IMR-90 (cell line): ENCODE measurements around the gene THEM5. TPM values are rescaled to one million over a fixed set of nuclear protein-coding genes. Genes with fewer than 3 reads are reported as not detected.

ENCODE experiments used
- ATAC-seq: fragments of 200-7000 bp; cut with Tn5 transposase; 2 replicates; pipeline ENCODE4 v1.9.1; 2020; ENCODE audit warnings: low read depth, mild to moderate bottlenecking, moderate library complexity
- BruUV-seq: library from RNA; stranded (reverse); fragments of 400-500 nt; replicated peaks from 2 replicates; lab custom pipeline; 2021; lab: Mats Ljungman, UMichigan
- CTCF ChIA-PET: fragments of 300-600 bp; formaldehyde crosslinking; extraction: SDS; loops from one replicate; lab custom pipeline; 2021; ENCODE audit warnings: antibody characterized with exemption; lab: Yijun Ruan, JAX
- POLR2A ChIA-PET: fragments of 300-600 bp; sonication (Branson Sonifier 250); formaldehyde crosslinking; loops from one replicate; lab custom pipeline; 2022; ENCODE audit warnings: antibody characterized with exemption; ENCODE audit not compliant: unreplicated experiment; lab: Charles Lee
- DNase-seq: peaks from one replicate; pipeline ENCODE4 v3.0.0; 2013
- H2AFZ ChIP-seq: replicated peaks from 2 replicates; pipeline ENCODE3; 2013; ENCODE audit warnings: low read length, mild to moderate bottlenecking; ENCODE audit not compliant: poor library complexity
- H2AK5ac ChIP-seq: 2 replicates; pipeline ENCODE4 v1.6.1; 2013; ENCODE audit warnings: low read depth, low read length, inconsistent platforms
- H2AK9ac ChIP-seq: replicated peaks from 2 replicates; pipeline ENCODE3; 2013; ENCODE audit warnings: mild to moderate bottlenecking, low read depth, low read length, moderate library complexity; ENCODE audit not compliant: poor library complexity
- H2BK120ac ChIP-seq: 2 replicates; pipeline ENCODE4 v1.6.1; 2013; ENCODE audit warnings: low read depth, low read length, inconsistent platforms
- H2BK15ac ChIP-seq: 3 replicates; pipeline ENCODE4 v1.6.1; 2013; ENCODE audit warnings: low read depth, low read length, inconsistent platforms
- H2BK20ac ChIP-seq: 2 replicates; pipeline ENCODE4 v1.6.1; 2013; ENCODE audit warnings: low read depth, mild to moderate bottlenecking, inconsistent platforms, low read length, moderate library complexity
- H2BK5ac ChIP-seq: 2 replicates; pipeline ENCODE4 v1.6.1; 2013; ENCODE audit warnings: mild to moderate bottlenecking, low read depth, low read length, inconsistent platforms; ENCODE audit not compliant: poor library complexity, severe bottlenecking
- H3K14ac ChIP-seq: replicated peaks from 2 replicates; pipeline ENCODE4 v1.6.1; 2013; ENCODE audit warnings: low read depth, low read length, inconsistent platforms
- H3K18ac ChIP-seq: 2 replicates; pipeline ENCODE4 v1.6.1; 2013; ENCODE audit warnings: low read depth, low read length, control low read depth
- H3K23ac ChIP-seq: 2 replicates; pipeline ENCODE4 v1.6.1; 2013; ENCODE audit warnings: low read depth, low read length, inconsistent platforms
- H3K27ac ChIP-seq: 2 replicates; pipeline ENCODE4 v1.5.1; 2013; ENCODE audit warnings: mild to moderate bottlenecking, control low read depth, low read length; ENCODE audit not compliant: insufficient read depth
- H3K27me3 ChIP-seq: 2 replicates; pipeline ENCODE4 v1.6.1; 2013; ENCODE audit warnings: low read length; ENCODE audit not compliant: control insufficient read depth, insufficient read depth
- H3K36me3 ChIP-seq: 2 replicates; pipeline ENCODE4 v1.6.1; 2013; ENCODE audit warnings: low read length, mixed read lengths; ENCODE audit not compliant: control insufficient read depth, insufficient read depth
- H3K4ac ChIP-seq: 2 replicates; pipeline ENCODE4 v1.6.1; 2013; ENCODE audit warnings: low read depth, low read length, inconsistent platforms
- H3K4me1 ChIP-seq: 2 replicates; pipeline ENCODE4 v1.6.1; 2013; ENCODE audit warnings: low read length, mixed read lengths; ENCODE audit not compliant: control insufficient read depth, insufficient read depth
- H3K4me2 ChIP-seq: 2 replicates; pipeline ENCODE4 v1.6.1; 2013; ENCODE audit warnings: low read depth, mild to moderate bottlenecking, control low read depth, low read length, moderate library complexity
- H3K4me3 ChIP-seq: 2 replicates; pipeline ENCODE4 v1.5.1; 2013; ENCODE audit warnings: low read depth, mild to moderate bottlenecking, control low read depth, low read length, moderate library complexity; ENCODE audit not compliant: insufficient read depth
- H3K56ac ChIP-seq: 2 replicates; pipeline ENCODE4 v1.6.1; 2013; ENCODE audit warnings: low read length, inconsistent platforms; ENCODE audit not compliant: insufficient read depth; ENCODE audit errors: extremely low read depth
- H3K79me1 ChIP-seq, 2 experiments: 2 replicates each; pipeline ENCODE4 v1.6.1; 2013; ENCODE audit warnings: low read length in 2 of 2, inconsistent platforms in 1 of 2, low read depth in 1 of 2
- H3K9ac ChIP-seq: 2 replicates; pipeline ENCODE4 v1.6.1; 2013; ENCODE audit warnings: low read depth, low read length, control low read depth
- H3K9me1 ChIP-seq: 2 replicates; pipeline ENCODE4 v1.6.1; 2013; ENCODE audit warnings: low read length, inconsistent platforms; ENCODE audit not compliant: insufficient read depth
- H3K9me3 ChIP-seq: 2 replicates; pipeline ENCODE4 v1.6.1; 2013; ENCODE audit warnings: low read length; ENCODE audit not compliant: control insufficient read depth, insufficient read depth
- H4K20me1 ChIP-seq: 2 replicates; pipeline ENCODE4 v1.6.1; 2013; ENCODE audit warnings: low read length, inconsistent platforms; ENCODE audit not compliant: insufficient read depth
- H4K5ac ChIP-seq: 2 replicates; pipeline ENCODE4 v1.6.1; 2013; ENCODE audit warnings: mild to moderate bottlenecking, low read depth, low read length, control low read depth
- H4K8ac ChIP-seq, 2 experiments: 2 replicates each; pipeline ENCODE4 v1.6.1; 2013; ENCODE audit warnings: low read depth in 2 of 2, low read length in 2 of 2, control low read depth in 1 of 2, inconsistent platforms in 1 of 2
- H4K91ac ChIP-seq: 2 replicates; pipeline ENCODE4 v1.6.1; 2013; ENCODE audit warnings: low read depth, low read length, inconsistent platforms; ENCODE audit not compliant: insufficient read depth
- CHD1 ChIP-seq: IDR thresholded peaks from 2 replicates; pipeline ENCODE4 v1.6.1; 2012; ENCODE audit warnings: low read depth, low read length, improper control_type of control experiment
- MAFK ChIP-seq: IDR thresholded peaks from 2 replicates; pipeline ENCODE4 v1.6.1; 2012; ENCODE audit warnings: low read depth, low read length, improper control_type of control experiment
- MXI1 ChIP-seq: IDR thresholded peaks from 2 replicates; pipeline ENCODE4 v1.6.1; 2012; ENCODE audit warnings: low read depth, mild to moderate bottlenecking, low read length, moderate library complexity, borderline replicate concordance
- POLR2A ChIP-seq: IDR thresholded peaks from 2 replicates; pipeline ENCODE4 v1.6.1; 2012; ENCODE audit warnings: mild to moderate bottlenecking, low read depth, low read length
- RAD21 ChIP-seq: IDR thresholded peaks from 2 replicates; pipeline ENCODE4 v1.6.1; 2012; ENCODE audit warnings: low read length, improper control_type of control experiment
- RFX5 ChIP-seq: IDR thresholded peaks from 2 replicates; pipeline ENCODE4 v1.8.0; 2012; ENCODE audit warnings: low read depth, mild to moderate bottlenecking, low read length, moderate library complexity
- SMC3 ChIP-seq: fragments of 150-350 bp; IDR thresholded peaks from 2 replicates; pipeline ENCODE4 v1.6.1; 2016; ENCODE audit warnings: low read depth, mild to moderate bottlenecking, antibody characterized with exemption, low read length, moderate library complexity
- WGBS, 2 experiments: methylation state at CpG; one replicate each; pipeline versions ENCODE4 v1.1.5 to v1.1.7; 2013; ENCODE audit warnings: missing lambda C conversion rate in 2 of 2; ENCODE audit not compliant: insufficient read length in 1 of 2; ENCODE audit errors: extremely low coverage in 2 of 2; 5-methylcytosine and 5-hydroxymethylcytosine counted together
- dilution Hi-C: fragments of 300-500 bp; cut with HindIII; formaldehyde crosslinking; loops from one replicate; pipeline ENCODE4 v1.14.3; 2018; ENCODE audit warnings: low sequenced_read_pairs; ENCODE audit not compliant: unreplicated experiment
- in situ Hi-C: fragments of 300-500 bp; cut with MboI; formaldehyde crosslinking; loops from 3 replicates; pipeline ENCODE4 v1.14.3; 2019; ENCODE audit warnings: low sequenced_read_pairs, inconsistent platforms, mixed read lengths
- intact Hi-C: fragments of 100-400 bp; cut with micrococcal nuclease; formaldehyde crosslinking; loops from 2 replicates; pipeline ENCODE4 v1.10.0; 2022
- polyA plus RNA-seq, 3 experiments: library from polyadenylated mRNA; depleted of rRNA; stranded (reverse); fragments of >200 nt; gene quantifications; 2 replicates each; pipeline ENCODE4 v1.2.3, GENCODE V29; 2012; ENCODE audit warnings: low replicate concordance in 1 of 3
- total RNA-seq: library from RNA; depleted of rRNA; stranded (reverse); fragments of >200 nt; gene quantifications from 2 replicates; pipeline ENCODE4 v1.2.3, GENCODE V29; 2012
- TF ChIP-seq, protein P1 (sequence below): fragments of 150-350 bp; IDR thresholded peaks from 2 replicates; pipeline ENCODE4 v1.6.1; 2017; ENCODE audit warnings: mild to moderate bottlenecking, antibody characterized with exemption, low read length, low read depth
- TF ChIP-seq, protein P2 (sequence below): conservative IDR thresholded peaks from 2 replicates; pipeline ENCODE4 v1.5.1; 2012; ENCODE audit warnings: mild to moderate bottlenecking, low read depth, low read length, improper control_type of control experiment

The THEM5 gene
- total and polyA plus RNA-seq, 2 of the 4 experiments (the other 2 are of a cell fraction) = not detected

DNA sequence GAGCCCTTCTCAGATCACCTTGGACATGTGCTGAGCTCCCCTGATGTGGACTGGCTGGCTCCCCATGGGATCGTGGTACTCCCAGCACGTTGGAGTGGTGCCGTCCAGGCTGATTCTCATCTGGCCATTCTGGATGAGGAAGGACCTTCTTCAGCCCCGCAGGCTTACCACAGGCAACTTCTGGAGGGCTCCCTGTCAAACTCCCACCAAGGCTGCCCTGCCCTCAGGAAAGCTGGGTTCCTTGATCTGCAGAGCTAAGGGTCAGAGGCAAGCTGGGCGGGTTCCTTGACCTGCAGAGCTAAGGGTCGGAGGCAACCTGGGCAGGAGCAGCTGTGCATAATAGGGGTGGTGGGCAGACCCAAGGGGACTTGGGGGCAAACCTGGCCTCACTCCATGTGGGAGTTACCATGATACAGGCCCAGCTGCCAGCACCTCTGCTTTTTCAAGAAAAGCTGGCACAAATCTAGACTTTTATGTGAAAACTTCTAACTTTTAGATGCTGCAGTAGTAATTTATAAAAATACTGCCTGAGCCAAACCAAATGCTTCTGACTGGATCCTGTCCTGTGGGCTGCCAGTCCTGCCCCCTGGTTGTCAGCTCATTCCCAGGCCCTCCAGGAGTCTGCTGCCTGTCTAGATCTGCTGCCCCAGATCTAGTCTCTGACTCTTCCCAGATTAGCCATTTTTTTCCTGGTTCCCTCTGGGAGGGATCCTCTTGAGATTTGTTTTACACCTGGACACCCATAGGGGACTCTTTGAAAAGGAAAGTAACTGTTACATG, 5.6 kb upstream of the THEM5 start (continued):
- no peak for TF ChIP-seq RFX5

GRCh38 chr1:151858030-151858746, 4.7 kb upstream of the THEM5 start:
- no TSS peak for BruUV-seq
- H2AFZ ChIP-seq = no peak overlapping the region

More at GRCh38 chr1:151858030-151858746, 4.7 kb upstream of the THEM5 start:
- Histone ChIP-seq H4K20me1 (no peaks in the 10 kb centered on the region), H3K79me1 (no peaks in the 10 kb centered on the region), H3K4me2 (no peak overlapping the region), H3K18ac (no peak overlapping the region), H2BK5ac (no peak overlapping the region), H2BK15ac (no peak overlapping the region), H3K14ac (no peak overlapping the region), H3K27me3 (peaks cover 19% of the 10 kb centered on the region), H3K9me1 (peaks cover 4% of the 10 kb centered on the region; the same call in 1 of the 2 replicates), H3K23ac (no peak overlapping the region), H2AK9ac (no peak overlapping the region), H3K56ac (no peak overlapping the region), H3K4ac (no peak overlapping the region), H3K36me3 (no peaks in the 10 kb centered on the region), H3K9me3 (no peaks in the 10 kb centered on the region), H4K5ac (no peak overlapping the region), H3K4me1 (peaks cover 1% of the 10 kb centered on the region; the same call in 1 of the 2 replicates), H2BK120ac (no peak overlapping the region), H2AK5ac (no peak overlapping the region), H4K8ac (no peak overlapping the region), H4K91ac (no peak overlapping the region), H3K9ac (no peak overlapping the region), H3K4me3 (no peak overlapping the region), H3K27ac (no peak overlapping the region), H2BK20ac (no peak overlapping the region)
- TF ChIP-seq, protein P1, sequence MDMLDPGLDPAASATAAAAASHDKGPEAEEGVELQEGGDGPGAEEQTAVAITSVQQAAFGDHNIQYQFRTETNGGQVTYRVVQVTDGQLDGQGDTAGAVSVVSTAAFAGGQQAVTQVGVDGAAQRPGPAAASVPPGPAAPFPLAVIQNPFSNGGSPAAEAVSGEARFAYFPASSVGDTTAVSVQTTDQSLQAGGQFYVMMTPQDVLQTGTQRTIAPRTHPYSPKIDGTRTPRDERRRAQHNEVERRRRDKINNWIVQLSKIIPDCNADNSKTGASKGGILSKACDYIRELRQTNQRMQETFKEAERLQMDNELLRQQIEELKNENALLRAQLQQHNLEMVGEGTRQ = no peak
- no peak for TF ChIP-seq SMC3
- TF ChIP-seq MAFK = no peak
- no peak for TF ChIP-seq POLR2A
- TF ChIP-seq, protein P2, sequence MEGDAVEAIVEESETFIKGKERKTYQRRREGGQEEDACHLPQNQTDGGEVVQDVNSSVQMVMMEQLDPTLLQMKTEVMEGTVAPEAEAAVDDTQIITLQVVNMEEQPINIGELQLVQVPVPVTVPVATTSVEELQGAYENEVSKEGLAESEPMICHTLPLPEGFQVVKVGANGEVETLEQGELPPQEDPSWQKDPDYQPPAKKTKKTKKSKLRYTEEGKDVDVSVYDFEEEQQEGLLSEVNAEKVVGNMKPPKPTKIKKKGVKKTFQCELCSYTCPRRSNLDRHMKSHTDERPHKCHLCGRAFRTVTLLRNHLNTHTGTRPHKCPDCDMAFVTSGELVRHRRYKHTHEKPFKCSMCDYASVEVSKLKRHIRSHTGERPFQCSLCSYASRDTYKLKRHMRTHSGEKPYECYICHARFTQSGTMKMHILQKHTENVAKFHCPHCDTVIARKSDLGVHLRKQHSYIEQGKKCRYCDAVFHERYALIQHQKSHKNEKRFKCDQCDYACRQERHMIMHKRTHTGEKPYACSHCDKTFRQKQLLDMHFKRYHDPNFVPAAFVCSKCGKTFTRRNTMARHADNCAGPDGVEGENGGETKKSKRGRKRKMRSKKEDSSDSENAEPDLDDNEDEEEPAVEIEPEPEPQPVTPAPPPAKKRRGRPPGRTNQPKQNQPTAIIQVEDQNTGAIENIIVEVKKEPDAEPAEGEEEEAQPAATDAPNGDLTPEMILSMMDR = no peak
- no peak for TF ChIP-seq MXI1
- TF ChIP-seq CHD1 = no peak
- no peak for TF ChIP-seq RAD21
- TF ChIP-seq RFX5 = no peak
- in situ Hi-C loops = no loop called here
- ChIA-PET POLR2A (interaction anchor here (0.5 kb wide), 1 partner anchor 68 kb away, joined by 4 read pairs; no protein-coding TSS in a partner anchor), CTCF (no interaction called here)
- peak; percentile 66 for ATAC-seq
- intact Hi-C loops = no loop called here
- dilution Hi-C loops = no loop called here
- WGBS, 2 experiments = 100% methylated on average over 1 of the region's 3 CpGs; no CpG with 5 or more reads in 1 of the 2 experiments
- peak; percentile 29 for DNase-seq
